ENCODE measurements around the gene SGCA. TPM values are rescaled to one million over a fixed set of nuclear protein-coding genes. Genes with fewer than 3 reads are reported as not detected.
A peak's percentile ranks its signal among the peaks of the same experiment; 100 is the strongest.

The SGCA gene
- total RNA-seq, 2 experiments from 2014 or later = not detected

DNA sequence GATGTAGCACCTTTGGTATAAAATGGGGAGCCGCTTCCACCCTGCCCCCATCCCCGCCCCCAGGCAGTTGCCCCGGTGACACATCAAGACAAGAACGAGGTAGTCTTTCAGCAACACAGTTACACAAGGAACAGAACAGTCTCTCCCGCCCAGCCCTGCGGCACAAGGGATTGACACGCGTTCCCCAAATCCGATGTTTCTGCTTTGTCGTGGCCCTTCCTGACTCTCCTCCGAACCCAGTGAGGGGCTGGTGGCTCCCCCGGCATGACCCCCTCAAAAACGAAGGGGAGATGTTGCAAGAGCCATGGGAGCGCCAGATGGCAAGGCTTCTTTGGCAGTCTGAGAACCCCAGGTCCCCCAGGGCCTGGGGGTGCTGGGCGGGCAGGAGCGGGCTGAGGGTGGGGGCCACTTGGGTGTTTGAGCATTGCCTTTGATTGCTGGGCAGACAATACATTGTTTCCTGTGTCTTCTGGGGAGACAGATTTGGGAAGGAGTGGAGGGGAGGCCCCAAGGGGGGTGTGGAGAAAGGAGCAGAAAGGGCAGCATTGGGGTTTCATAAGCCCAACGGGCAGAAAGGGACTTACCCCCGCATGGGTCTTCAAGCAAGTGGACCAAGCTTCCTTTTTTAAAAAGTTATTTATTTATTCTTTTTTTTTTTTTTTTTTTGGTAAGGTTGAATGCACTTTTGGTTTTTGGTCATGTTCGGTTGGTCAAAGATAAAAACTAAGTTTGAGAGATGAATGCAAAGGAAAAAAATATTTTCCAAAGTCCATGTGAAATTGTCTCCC lies 19.0 kb downstream of the SGCA start:
- Histone ChIP-seq H3K27me3 (ENCODE audit: control insufficient read depth in 1 of 2, insufficient read depth in 2 of 2, low read length in 2 of 2) (no peaks in the 10 kb centered on the region), H3K4me1 (ENCODE audit: insufficient read depth, low read length) (peaks cover 17% of the 10 kb centered on the region), H3K9me3 (ENCODE audit: control insufficient read depth in 1 of 2, insufficient read depth in 1 of 2, low read length in 2 of 2) (no peaks in the 10 kb centered on the region), H3K36me3 (ENCODE audit: insufficient read depth, low read length) (no peaks in the 10 kb centered on the region), H3K27ac (ENCODE audit: low read depth in 1 of 2, low read length in 2 of 2) (no peak overlapping the region), H3K4me3 (ENCODE audit: low read length) (no peak overlapping the region)
- ChIA-PET CTCF (no interaction called here), POLR2A (no interaction called here)
- no peaks in the 10 kb centered on the region for H3K36me3 Mint-ChIP-seq (ENCODE audit: low read depth)
- H3K9me3 Mint-ChIP-seq = no peaks in the 10 kb centered on the region
- no peaks in the 10 kb centered on the region for H3K27me3 Mint-ChIP-seq
- peaks cover 15% of the 10 kb centered on the region for H3K4me1 Mint-ChIP-seq (ENCODE audit: low read depth)
- TF ChIP-seq, protein P1, sequence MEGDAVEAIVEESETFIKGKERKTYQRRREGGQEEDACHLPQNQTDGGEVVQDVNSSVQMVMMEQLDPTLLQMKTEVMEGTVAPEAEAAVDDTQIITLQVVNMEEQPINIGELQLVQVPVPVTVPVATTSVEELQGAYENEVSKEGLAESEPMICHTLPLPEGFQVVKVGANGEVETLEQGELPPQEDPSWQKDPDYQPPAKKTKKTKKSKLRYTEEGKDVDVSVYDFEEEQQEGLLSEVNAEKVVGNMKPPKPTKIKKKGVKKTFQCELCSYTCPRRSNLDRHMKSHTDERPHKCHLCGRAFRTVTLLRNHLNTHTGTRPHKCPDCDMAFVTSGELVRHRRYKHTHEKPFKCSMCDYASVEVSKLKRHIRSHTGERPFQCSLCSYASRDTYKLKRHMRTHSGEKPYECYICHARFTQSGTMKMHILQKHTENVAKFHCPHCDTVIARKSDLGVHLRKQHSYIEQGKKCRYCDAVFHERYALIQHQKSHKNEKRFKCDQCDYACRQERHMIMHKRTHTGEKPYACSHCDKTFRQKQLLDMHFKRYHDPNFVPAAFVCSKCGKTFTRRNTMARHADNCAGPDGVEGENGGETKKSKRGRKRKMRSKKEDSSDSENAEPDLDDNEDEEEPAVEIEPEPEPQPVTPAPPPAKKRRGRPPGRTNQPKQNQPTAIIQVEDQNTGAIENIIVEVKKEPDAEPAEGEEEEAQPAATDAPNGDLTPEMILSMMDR (IDR thresholded peaks at IDR 0.05) = no peak
- H3K27ac Mint-ChIP-seq = no peak overlapping the region
- peak overlapping the region; percentile 20 for H3K4me3 Mint-ChIP-seq
- no peak for ATAC-seq (ENCODE audit: poor library complexity)
- DNase-seq = no peak
- intact Hi-C loops (cut with DNase I, micrococcal nuclease) = no loop called here

DNA sequence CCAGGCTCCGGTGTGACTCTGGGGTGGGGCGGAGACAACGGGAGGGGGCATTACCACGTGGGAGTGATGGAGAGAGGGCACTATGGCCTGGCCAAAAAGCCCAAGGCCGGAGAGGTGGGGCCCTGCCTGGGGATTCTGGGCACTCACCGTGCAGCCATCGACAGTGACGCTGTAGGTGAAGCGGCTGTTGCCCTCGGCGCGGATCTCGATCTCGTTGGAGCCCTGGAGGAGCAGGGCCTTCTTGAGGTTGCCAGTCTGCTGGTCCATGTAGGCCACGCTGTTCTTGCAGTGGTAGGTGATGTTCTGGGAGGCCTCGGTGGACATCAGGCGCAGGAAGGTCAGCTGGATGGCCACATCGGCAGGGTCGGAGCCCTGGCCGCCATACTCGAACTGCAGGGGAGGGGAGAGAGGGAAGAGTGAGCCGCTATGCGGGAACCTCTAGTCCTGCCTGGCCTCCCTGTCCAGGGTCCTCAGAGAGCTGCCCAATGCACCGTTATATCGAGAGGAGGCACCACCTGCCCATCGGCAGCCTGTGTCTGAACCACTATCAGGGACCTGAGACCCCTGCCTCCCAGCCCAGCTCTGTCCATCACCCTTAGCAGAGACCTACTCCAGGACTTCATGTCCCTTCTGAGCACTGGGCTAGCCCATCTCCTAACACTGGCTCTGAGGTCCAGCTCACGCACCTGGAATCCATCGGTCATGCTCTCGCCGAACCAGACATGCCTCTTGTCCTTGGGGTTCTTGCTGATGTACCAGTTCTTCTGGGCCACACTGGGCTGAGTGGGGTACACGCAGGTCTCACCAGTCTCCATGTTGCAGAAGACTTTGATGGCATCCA lies 20.0 kb downstream of the SGCA start:
- POLR2A ChIA-PET = no interaction called here
- CTCF ChIA-PET = interaction anchor here (0.5 kb wide), 1 partner anchor 400 kb away, joined by 3 read pairs; no protein-coding TSS in a partner anchor
- Histone ChIP-seq H3K36me3 (ENCODE audit: insufficient read depth, low read length) (no peaks in the 10 kb centered on the region), H3K27me3 (ENCODE audit: control insufficient read depth in 1 of 2, insufficient read depth in 2 of 2, low read length in 2 of 2) (no peaks in the 10 kb centered on the region), H3K27ac (ENCODE audit: low read depth in 1 of 2, low read length in 2 of 2) (no peak overlapping the region), H3K9me3 (ENCODE audit: control insufficient read depth in 1 of 2, insufficient read depth in 1 of 2, low read length in 2 of 2) (no peaks in the 10 kb centered on the region), H3K4me1 (ENCODE audit: insufficient read depth, low read length) (peaks cover 17% of the 10 kb centered on the region), H3K4me3 (ENCODE audit: low read length) (no peak overlapping the region)
- Mint-ChIP-seq H3K4me3 (no peak overlapping the region), H3K9me3 (no peaks in the 10 kb centered on the region), H3K4me1 (ENCODE audit: low read depth) (peaks cover 15% of the 10 kb centered on the region), H3K36me3 (ENCODE audit: low read depth) (no peaks in the 10 kb centered on the region), H3K27me3 (no peaks in the 10 kb centered on the region), H3K27ac (no peak overlapping the region)
- TF ChIP-seq, protein P1 (IDR thresholded peaks at IDR 0.05) = no peak
- no peak for ATAC-seq (ENCODE audit: poor library complexity)
- DNase-seq = no peak
- intact Hi-C loops (cut with DNase I, micrococcal nuclease) = no loop called here

DNA sequence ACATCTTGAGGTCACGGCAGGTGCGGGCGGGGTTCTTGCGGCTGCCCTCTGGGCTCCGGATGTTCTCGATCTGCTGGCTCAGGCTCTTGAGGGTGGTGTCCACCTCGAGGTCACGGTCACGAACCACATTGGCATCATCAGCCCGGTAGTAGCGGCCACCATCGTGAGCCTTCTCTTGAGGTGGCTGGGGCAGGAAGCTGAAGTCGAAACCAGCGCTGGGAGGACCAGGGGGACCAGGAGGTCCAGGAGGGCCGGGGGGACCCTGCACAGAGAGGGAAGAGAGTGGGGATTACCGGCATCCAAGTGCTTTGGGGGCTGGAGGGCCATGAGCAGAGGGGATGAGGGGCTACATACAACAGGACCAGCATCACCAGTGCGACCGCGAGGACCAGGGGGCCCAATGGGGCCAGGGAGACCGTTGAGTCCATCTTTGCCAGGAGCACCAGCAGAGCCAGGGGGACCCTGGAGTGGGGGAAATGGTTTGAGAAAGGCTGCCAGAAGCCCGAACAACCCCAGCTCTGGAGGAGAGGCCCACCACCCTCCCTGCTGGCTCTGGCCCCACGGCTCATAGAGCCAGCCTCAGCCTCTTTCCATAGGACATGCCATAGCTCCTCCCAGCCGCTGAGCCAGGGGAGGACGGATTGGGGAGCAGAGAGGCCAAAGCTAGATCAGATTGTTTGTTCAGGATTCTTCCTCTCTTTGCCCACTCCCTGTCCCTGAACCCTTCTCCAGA lies 21.0 kb downstream of the SGCA start:
- DNase-seq (no peak), ATAC-seq (ENCODE audit: poor library complexity) (no peak)
- ChIA-PET CTCF (interaction anchor here (0.5 kb wide), 1 partner anchor 400 kb away, joined by 3 read pairs; no protein-coding TSS in a partner anchor), POLR2A (no interaction called here)
- Histone ChIP-seq H3K4me1 (ENCODE audit: insufficient read depth, low read length) (peaks cover 17% of the 10 kb centered on the region), H3K27me3 (ENCODE audit: control insufficient read depth in 1 of 2, insufficient read depth in 2 of 2, low read length in 2 of 2) (no peaks in the 10 kb centered on the region), H3K36me3 (ENCODE audit: insufficient read depth, low read length) (no peaks in the 10 kb centered on the region), H3K27ac (ENCODE audit: low read depth in 1 of 2, low read length in 2 of 2) (no peak overlapping the region), H3K9me3 (ENCODE audit: control insufficient read depth in 1 of 2, insufficient read depth in 1 of 2, low read length in 2 of 2) (no peaks in the 10 kb centered on the region), H3K4me3 (ENCODE audit: low read length) (no peak overlapping the region)
- intact Hi-C loops (cut with DNase I, micrococcal nuclease) = no loop called here
- H3K27ac Mint-ChIP-seq = no peak overlapping the region
- H3K36me3 Mint-ChIP-seq (ENCODE audit: low read depth) = no peaks in the 10 kb centered on the region
- H3K4me3 Mint-ChIP-seq = no peak overlapping the region
- H3K9me3 Mint-ChIP-seq = no peaks in the 10 kb centered on the region
- H3K27me3 Mint-ChIP-seq = no peaks in the 10 kb centered on the region
- peaks cover 15% of the 10 kb centered on the region for H3K4me1 Mint-ChIP-seq (ENCODE audit: low read depth)
- TF ChIP-seq, protein P1 (IDR thresholded peaks at IDR 0.05) = no peak

Measured in CD4-positive, alpha-beta T cell (primary cell).